NK-92 treated with Interleukin-12 subunit alpha and Interleukin-12 subunit beta, amount 100 ng/mL, for 24 hours (cell line): Measurements from ENCODE around the gene SP1.

ENCODE experiments used
- DNase-seq: peaks from one replicate; lab custom pipeline; 2025; lab: John Stamatoyannopoulos, UW

SP1 gene

DNA sequence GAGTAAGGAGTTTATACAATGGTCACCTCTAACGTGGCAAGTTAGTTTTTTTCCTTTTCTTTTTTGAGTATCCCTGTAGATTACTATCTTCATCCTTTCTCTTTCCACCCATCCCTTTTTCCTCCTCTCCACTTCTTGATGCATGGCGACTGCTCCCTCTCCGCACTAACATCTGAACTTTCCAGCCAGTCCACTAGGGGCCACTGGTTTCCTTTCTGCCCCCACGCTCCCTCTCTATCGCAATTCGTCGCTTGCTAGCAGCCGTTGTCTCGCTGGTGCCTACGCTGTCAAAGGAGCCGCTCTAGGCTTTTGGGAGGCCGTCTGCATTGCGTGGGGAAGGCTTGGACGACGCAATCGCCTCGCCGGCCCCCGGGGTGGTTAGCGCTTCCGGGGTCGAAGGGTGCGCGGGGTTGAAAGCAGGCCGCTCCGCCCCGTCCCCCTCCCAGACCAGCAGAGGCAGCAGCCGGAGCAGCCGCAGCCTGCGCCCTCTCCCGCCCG is 71.7 kb downstream of the SP1 start, which contains the start of gene PCBP2:
TSS of gene PCBP2 (plus strand) at position 442 of the 498 bp plus-strand sequence. CDS start 2,699 bp downstream, outside the sequence.
- peak; percentile 95 for DNase-seq

DNA sequence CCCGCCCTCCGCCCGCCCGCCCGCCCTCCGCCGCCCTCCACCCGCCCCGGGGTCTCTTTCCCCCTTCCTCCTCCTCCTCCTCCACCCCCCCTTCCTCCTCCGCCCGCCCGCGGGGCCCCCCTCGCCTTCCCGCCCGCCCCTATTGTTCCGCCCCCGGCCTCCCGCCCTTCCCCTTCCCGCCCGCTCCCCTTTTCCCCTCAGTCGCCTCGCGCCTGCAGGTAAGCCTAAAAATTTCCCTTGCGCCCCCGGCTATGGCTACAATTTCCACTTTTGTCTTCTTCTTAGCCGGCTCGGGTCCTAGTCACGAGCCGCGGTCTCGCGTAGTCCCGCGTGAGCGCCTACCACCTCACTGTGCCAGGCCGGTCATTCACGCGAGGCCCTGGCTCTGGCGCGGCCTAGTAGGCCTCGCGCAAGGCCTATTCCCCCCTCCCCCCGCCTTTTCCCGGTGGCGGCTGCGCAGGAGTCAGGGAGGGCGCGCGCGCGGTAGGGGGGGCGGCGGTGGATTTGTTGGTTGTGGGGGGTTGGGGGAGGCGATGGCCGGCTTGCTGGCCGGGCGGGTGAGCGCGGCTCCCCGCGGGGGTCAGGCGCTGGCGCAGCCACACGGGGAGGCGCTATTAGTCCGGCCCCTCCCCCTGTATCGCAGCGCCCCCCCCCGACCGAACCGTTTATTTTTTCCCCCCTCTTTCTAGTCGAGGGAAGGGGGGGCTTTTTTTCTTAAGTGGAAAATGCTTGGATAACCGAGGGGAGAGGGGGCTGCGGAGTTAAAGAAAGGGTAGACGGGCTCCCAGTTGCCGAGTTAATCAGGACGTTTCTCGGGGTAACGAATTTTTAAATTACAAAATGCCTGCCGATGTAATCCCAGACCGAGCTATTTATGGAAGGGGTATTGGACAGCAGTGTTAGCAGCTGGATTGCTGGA is 72.4 kb downstream of the SP1 start:
- peak; percentile 69 for DNase-seq

DNA sequence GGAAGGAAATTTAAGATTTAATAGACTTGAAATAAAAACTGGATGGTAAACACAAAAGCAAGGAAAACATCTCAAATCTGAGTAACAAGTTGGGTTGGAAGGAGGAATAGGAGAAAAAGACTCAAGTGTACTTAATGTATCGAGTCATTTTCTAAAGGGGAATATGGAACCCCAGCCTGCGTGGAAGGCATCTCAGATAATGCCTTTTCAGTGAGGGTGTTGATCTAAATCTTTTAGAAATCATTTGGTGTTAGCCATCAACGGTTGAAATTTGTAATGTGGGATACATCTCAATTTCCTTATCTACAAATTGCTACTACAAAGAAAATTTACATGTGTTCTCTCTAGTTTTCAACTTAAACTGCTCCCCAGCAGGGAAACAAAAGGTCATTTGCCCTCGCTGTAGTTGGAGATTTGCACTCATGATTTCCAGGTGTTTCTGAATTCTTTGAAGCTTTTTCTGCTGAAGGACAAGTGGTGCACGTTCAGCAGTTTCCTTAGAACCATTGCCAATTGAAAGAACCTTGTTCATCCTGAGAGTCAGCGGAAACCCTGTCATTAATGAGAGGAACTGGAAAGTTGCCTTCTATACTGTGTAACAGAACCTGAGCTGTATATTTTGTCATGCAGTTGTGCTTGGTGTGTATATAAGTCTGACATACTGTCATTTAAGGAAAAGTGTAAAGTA is 74.1 kb downstream of the SP1 start:
- DNase-seq = no peak

DNA sequence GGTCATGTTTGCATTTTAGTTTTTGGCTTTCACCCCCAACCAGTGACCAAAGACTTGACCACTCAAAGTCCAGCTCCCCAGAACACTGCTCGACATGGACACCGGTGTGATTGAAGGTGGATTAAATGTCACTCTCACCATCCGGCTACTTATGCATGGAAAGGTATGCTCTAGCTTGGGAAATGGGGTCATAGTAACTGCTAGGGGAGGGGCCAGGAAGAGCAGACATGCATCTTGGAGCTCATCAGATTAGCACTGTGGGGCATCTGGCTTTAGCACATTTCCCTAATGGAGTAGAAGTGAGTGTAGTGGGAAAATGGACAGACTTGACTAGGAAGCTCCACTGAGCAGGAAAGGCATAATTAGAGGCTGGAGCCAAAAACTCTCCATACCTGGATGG is 74.7 kb downstream of the SP1 start:
- DNase-seq = no peak

DNA sequence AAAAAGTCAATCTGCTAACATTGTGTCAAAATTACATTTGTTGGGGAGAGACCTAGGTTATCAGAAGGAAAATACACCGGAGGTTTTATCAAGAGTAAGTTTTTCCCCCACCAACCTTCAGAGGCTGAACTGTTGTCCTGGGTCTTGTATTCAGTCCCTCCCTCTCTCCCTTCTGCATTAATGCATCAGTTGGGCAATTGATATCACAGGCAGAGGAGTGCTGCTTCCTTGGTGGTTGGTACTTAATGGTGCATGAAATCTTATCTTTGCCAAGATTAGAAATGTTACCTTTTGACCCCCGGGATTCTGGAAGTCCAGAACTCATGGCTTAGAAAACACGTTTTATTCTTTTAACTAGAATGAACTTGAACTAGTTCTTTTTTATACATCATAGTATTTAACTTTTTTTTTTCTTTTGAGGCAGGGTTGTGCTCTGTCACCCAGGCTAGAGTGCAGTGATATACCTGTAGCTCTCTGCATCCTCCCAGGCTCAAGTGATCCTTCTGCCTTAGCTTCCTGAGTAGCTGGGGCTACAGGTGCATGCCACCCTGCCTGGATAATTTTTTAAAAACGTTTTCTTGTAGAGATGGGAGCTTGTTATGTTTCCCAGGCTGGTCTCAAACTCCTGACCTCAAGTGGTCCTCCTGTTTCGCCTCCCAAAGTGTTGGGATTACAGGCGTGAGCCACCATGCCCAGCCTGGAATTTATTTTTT is 76.8 kb downstream of the SP1 start:
- DNase-seq = no peak

DNA sequence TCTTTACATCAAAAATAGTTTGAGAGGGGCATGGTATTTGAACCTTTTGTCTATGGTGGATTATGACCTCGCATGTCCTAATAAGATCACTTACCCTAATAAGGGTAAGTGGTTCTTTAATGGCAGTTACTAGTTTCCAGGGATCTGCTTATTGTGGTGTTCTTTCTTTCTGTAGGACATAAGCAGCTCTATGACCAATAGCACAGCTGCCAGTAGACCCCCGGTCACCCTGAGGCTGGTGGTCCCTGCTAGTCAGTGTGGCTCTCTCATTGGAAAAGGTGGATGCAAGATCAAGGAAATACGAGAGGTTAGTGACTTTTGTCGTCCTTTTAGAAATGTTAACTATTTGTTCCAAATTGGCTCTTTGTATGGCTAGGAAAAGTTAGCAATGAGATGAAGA is 79.1 kb downstream of the SP1 start:
- no peak for DNase-seq

DNA sequence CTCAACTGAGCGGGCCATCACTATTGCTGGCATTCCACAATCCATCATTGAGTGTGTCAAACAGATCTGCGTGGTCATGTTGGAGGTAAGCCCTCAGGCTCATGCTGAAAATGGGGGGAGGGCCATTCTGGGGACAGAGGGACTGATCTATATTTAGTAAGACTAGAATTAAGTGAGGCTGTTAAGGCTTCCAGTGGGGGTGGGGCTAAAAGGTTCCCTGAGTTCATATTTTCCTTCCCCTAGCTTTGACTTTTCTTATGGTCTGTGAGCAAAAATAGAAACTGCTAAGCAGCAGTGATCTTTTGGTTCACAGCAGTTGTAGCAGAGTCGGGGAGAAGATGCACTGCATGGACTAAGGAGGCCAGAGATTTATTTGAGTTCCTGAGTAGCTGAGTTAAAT is 81.1 kb downstream of the SP1 start:
- no peak for DNase-seq

DNA sequence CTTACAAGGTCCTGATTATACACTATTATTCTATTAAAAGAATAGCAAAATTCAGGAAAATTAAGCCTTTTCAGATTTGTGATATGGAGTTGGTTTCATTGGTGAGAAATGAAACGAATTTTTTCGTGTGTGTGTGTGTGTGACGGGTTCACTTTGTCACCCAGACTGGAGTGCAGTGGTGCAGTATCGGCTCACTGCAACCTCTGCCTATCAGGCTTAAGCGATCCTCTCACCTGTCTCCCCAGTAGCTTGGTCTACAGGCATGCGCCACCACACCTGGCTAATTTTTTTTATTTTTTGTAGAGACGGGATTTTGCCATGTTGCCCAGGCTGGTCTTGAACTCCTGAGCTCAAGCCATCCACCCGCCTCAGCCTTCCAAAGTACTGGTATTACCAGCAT is 81.6 kb downstream of the SP1 start:
- DNase-seq = no peak

DNA sequence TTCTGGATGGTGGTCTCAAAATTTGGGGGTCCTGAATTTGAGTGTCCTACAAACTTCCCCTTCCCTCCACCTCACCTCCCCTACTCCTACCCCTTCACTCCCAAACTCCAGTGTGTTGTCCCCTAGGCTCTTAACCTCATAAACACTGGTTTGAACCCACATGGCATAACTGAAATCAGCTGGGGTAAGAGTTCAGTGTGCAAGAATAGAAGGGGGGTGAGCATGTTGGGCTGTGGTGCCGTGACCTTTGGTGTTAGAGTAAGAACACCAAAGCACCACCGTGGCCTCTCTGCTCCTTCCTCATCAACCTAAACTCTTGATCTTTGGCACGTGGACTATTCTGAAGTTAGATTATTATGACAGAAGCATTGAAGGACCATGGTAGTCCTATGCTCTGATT is 83.0 kb downstream of the SP1 start:
- no peak for DNase-seq

DNA sequence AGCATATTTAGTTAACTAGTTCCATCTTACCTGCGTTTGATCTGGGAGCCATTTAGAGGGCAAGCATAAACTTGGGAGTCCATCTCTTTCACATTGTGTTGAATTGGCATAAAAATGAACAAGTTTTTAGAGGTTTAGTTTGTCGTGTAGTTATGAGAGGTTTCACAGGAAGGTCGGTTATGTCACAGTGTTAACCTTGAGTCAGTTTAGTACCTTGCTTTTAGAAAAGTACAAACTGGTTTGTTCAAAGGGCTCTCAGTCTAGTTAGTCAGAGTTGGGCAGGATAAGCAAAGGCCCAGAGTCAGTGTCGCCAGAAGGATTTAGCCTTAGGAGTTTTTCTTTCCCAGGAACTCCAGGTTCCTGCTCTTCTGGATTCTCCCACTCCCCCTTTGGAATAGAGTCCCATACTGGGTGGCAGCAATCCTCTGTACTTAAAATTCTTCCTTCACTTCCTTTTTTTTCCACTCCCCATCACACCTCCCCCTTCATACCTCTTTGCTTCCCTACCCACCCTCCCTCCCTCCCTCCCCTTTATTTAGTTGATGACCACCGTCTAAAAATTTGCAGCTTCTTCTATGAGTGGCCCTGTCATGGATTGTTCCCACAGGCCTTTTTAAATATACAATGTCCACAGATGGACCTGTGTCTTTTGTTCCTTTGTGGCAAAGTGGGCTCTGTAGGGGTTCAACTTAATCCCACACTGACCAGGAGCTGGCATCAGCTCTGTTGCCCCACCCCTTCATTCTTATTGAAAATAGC is 84.0 kb downstream of the SP1 start:
- DNase-seq = no peak

DNA sequence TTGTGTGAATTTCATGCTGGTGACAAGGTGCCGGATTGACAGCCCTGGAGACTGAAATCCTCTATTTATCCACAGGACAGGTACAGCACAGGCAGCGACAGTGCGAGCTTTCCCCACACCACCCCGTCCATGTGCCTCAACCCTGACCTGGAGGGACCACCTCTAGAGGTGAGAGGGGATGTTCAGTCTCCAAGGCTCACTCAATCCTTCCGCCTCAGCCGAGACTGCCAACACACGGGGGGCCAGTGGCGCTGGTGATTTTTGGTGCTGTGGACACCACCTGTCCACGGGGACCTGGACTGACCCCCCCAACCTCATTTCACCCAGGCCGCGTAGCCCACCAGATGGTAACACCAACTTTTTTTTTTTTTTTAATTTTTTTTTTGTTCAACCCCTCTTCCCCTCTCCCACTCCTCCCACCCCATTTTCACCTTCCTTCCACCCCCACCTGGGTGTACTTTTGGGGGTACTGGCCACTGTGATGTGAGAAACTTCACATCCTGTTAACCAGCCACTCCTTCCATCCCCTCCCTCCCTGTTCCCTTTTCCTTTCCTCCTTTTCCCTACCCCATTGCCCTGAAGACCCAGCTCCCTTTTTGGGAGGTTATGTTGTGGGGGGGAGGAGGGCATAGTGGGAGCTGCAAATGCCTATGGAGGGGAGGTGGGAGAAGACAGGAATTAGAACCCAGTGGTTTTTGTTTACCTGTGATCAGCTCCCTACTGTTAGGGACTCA is 84.9 kb downstream of the SP1 start:
- no peak for DNase-seq

DNA sequence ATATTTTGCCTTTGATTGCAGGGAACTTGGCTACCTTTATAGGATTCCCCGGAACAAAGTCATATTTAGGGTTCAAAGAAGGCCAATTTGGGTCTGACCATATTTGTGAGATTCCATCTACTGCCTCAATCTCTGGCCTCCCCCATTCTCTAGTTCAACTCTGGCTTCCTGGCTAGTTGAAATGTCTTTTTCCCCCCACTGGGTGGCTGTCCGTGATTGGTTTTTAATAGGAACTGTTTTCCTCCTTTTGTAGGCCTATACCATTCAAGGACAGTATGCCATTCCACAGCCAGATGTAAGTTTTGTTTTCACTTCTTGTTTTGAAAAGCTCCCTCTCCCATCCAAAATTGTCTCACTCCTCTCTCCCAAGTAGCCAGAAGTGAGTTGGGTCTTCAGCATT is 85.7 kb downstream of the SP1 start:
- DNase-seq = no peak
